GM10248 (cell line): Measurements from ENCODE around the gene LYPD6B.

Source experiments
- CTCF ChIA-PET: fragments of 300-600 bp; sonication (Branson Sonifier 250); formaldehyde crosslinking; extraction: SDS; loops from one replicate; lab custom pipeline; 2021; ENCODE audit warnings: antibody characterized with exemption; lab: Yijun Ruan, JAX
- POLR2A ChIA-PET: fragments of 350-650 bp; sonication (Branson Sonifier 250); formaldehyde crosslinking; extraction: SDS; loops from one replicate; lab custom pipeline; 2020; ENCODE audit warnings: antibody characterized with exemption; lab: Yijun Ruan, JAX
- DNase-seq: peaks from one replicate; pipeline ENCODE4 v3.0.0; 2012; ENCODE audit errors: extremely low spot score
- TF ChIP-seq, protein P1 (sequence below): IDR thresholded peaks from 2 replicates; pipeline ENCODE4 v1.5.1; 2012; ENCODE audit warnings: mild to moderate bottlenecking, low read depth; ENCODE audit errors: extremely low read depth, missing control alignments, control extremely low read depth

LYPD6B gene

DNA sequence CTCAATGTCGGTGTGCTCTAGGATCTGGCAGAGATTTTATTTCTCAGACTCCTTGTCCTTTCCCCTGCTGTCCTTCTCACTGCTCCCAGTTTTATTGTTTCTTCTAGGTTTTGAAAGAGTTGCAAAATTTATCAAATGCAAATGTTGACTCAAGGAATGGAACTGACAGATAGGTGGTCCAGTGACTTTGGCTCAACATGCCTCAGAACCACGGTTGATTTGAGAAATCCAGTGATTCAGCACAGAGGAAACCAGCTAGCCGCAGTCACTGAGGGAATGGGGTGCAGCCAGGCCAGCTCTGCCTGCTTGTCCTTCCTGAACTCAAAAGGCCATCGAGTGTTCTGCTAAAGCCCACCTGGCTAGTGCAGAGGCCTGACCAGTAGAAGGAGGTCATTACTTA, 166.2 kb downstream of the LYPD6B start:
- TF ChIP-seq, protein P1, sequence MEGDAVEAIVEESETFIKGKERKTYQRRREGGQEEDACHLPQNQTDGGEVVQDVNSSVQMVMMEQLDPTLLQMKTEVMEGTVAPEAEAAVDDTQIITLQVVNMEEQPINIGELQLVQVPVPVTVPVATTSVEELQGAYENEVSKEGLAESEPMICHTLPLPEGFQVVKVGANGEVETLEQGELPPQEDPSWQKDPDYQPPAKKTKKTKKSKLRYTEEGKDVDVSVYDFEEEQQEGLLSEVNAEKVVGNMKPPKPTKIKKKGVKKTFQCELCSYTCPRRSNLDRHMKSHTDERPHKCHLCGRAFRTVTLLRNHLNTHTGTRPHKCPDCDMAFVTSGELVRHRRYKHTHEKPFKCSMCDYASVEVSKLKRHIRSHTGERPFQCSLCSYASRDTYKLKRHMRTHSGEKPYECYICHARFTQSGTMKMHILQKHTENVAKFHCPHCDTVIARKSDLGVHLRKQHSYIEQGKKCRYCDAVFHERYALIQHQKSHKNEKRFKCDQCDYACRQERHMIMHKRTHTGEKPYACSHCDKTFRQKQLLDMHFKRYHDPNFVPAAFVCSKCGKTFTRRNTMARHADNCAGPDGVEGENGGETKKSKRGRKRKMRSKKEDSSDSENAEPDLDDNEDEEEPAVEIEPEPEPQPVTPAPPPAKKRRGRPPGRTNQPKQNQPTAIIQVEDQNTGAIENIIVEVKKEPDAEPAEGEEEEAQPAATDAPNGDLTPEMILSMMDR: no peak
- ChIA-PET CTCF (no interaction called here), POLR2A (no interaction called here)
- no peak for DNase-seq

- ChIA-PET CTCF (no interaction called here), POLR2A (no interaction called here)
- TF ChIP-seq, protein P1: no peak
- no peak for DNase-seq
Measured at GRCh38 chr2:149205143-149205542, 166.6 kb downstream of the LYPD6B start.

- TF ChIP-seq, protein P1: no peak
Measured at GRCh38 chr2:149213764-149214493, 175.4 kb downstream of the LYPD6B start.

DNA sequence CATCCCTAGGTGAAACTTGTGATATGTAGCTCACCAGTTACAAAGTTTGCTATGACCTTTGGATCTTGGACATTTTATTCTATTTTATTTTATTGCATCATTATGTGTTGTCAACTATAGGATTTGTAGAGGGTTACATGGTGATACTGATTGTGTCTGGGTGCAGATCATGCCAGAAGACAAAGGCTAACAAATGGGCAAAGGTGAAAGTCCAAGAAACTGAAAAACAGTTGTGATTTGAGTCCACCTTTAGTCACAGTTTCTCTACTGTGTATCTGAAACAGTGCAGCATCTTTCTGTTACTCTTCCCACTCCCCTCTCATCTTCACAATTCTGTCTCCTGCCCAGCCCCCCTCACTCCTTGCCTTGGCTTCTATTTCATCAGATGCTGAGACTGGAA, 180.0 kb downstream of the LYPD6B start:
- DNase-seq: no peak
- TF ChIP-seq, protein P1: no peak
- CTCF ChIA-PET: interaction anchor here (2.0 kb wide), 1 partner anchor 10 kb away, joined by 7 read pairs; no protein-coding TSS in a partner anchor
- POLR2A ChIA-PET: no interaction called here

More at GRCh38 chr2:149213764-149214493, 175.4 kb downstream of the LYPD6B start:
- DNase-seq: no peak
- ChIA-PET POLR2A (no interaction called here), CTCF (interaction anchor here (1.2 to 1.4 kb wide), 2 partner anchors 10 to 16 kb away, joined by 4 to 5 read pairs; no protein-coding TSS in a partner anchor)

DNA sequence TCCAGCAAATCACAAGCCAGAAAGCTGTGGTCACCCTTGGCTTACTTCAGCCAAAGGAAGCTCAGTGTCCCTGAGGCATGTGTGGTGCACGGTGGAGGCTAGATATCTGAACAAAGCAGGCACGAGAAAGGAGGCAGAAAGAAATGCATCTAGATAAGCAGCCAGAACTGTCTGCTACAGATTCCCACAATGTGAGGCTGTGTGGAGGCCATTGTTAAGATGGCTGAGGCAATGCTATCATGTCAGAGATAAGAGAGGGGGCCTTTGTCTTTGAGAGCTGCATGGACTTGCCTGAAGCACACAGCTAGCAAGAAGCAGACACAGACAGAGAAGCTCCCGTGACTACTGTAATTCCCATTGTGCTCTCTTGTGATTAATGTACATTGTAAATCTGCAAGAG, 181.4 kb downstream of the LYPD6B start:
- ChIA-PET CTCF (interaction anchor here (0.7 to 2.0 kb wide), 2 partner anchors 9 to 93 kb away, joined by 3 to 7 read pairs; no protein-coding TSS in a partner anchor), POLR2A (no interaction called here)
- no peak for DNase-seq
- TF ChIP-seq, protein P1: no peak

GRCh38 chr2:149221002-149221401, 182.5 kb downstream of the LYPD6B start:
- TF ChIP-seq, protein P1: no peak
- no peak for DNase-seq
- CTCF ChIA-PET: no interaction called here

More at GRCh38 chr2:149221002-149221401, 182.5 kb downstream of the LYPD6B start:
- POLR2A ChIA-PET: no interaction called here
